Neural progenitor cell (in vitro differentiated cells): ENCODE data around the gene STAT5B. TPM values are rescaled to one million over a fixed set of nuclear protein-coding genes. Genes with fewer than 3 reads are reported as not detected.
A peak's percentile ranks its signal among the peaks of the same experiment; 100 is the strongest.
"Not testable (repeated sequence)": the region's sequence is repeated elsewhere in the genome, so short reads cannot be mapped to it uniquely, and the experiment has no call there.

ENCODE experiments used
- DNase-seq: peaks from one replicate; pipeline ENCODE4 v3.0.0-alpha.2; 2016; ENCODE audit warnings: low spot score
- H2AFZ ChIP-seq: fragments of 200-600 bp; sonication (generic); replicated peaks from 2 replicates; pipeline ENCODE4 v1.6.1; 2016; ENCODE audit warnings: antibody characterized with exemption
- H3F3A ChIP-seq: fragments of 200-600 bp; sonication (generic); 2 replicates; pipeline ENCODE4 v1.6.1; 2016; ENCODE audit warnings: antibody characterized with exemption, low read depth
- H3K27ac ChIP-seq: fragments of 200-600 bp; sonication (generic); 2 replicates; pipeline ENCODE4 v1.5.1; 2016; ENCODE audit warnings: mild to moderate bottlenecking
- H3K27me3 ChIP-seq: fragments of 200-600 bp; sonication (generic); 2 replicates; pipeline ENCODE4 v1.6.1; 2016; ENCODE audit warnings: mild to moderate bottlenecking, moderate library complexity
- H3K36me3 ChIP-seq: fragments of 200-600 bp; sonication (generic); 2 replicates; pipeline ENCODE4 v1.5.1; 2016
- H3K4me1 ChIP-seq: fragments of 200-600 bp; sonication (generic); 2 replicates; pipeline ENCODE4 v1.6.1; 2016; ENCODE audit warnings: mixed run types
- H3K4me2 ChIP-seq: fragments of 200-600 bp; sonication (generic); 2 replicates; pipeline ENCODE4 v1.6.1; 2016
- H3K4me3 ChIP-seq: fragments of 200-600 bp; sonication (generic); 2 replicates; pipeline ENCODE4 v1.5.1; 2016
- H3K79me2 ChIP-seq: fragments of 200-600 bp; sonication (generic); 2 replicates; pipeline ENCODE4 v1.6.1; 2016; ENCODE audit warnings: low read depth
- H3K9ac ChIP-seq: fragments of 200-600 bp; sonication (generic); 2 replicates; pipeline ENCODE4 v1.6.1; 2016
- H3K9me3 ChIP-seq: fragments of 200-600 bp; sonication (generic); 2 replicates; pipeline ENCODE4 v1.5.1; 2016; ENCODE audit warnings: low read depth
- H4K20me1 ChIP-seq: fragments of 200-600 bp; sonication (generic); 2 replicates; pipeline ENCODE4 v1.6.1; 2016; ENCODE audit warnings: low read depth
- H3K27ac Mint-ChIP-seq: 3 replicates; pipeline ENCODE4 v1.8.0; 2021; ENCODE audit warnings: mixed read lengths
- H3K27me3 Mint-ChIP-seq: 2 replicates; pipeline ENCODE4 v1.8.0; 2022; ENCODE audit warnings: low read depth, mild to moderate bottlenecking, inconsistent platforms, moderate library complexity, mixed read lengths; ENCODE audit not compliant: insufficient read depth
- H3K36me3 Mint-ChIP-seq: 3 replicates; pipeline ENCODE4 v1.8.0; 2021; ENCODE audit warnings: mixed read lengths
- H3K4me1 Mint-ChIP-seq: 3 replicates; pipeline ENCODE4 v1.8.0; 2021; ENCODE audit warnings: mixed read lengths
- H3K4me3 Mint-ChIP-seq: 3 replicates; pipeline ENCODE4 v1.8.0; 2021; ENCODE audit warnings: mild to moderate bottlenecking, moderate library complexity, mixed read lengths
- H3K9me3 Mint-ChIP-seq: 3 replicates; pipeline ENCODE4 v1.8.0; 2020; ENCODE audit warnings: mixed read lengths
- EZH2 ChIP-seq: fragments of 200-600 bp; sonication (generic); IDR thresholded peaks from 2 replicates; pipeline ENCODE4 v1.6.1; 2017; ENCODE audit warnings: antibody characterized with exemption, mild to moderate bottlenecking, moderate library complexity
- EZH2phosphoT487 ChIP-seq: fragments of 200-600 bp; sonication (generic); IDR thresholded peaks from 2 replicates; pipeline ENCODE4 v1.6.1; 2017; ENCODE audit warnings: antibody characterized with exemption
- total RNA-seq: library from RNA; depleted of rRNA; stranded (reverse); fragments of >200 nt; gene quantifications from 2 replicates; pipeline ENCODE4 v1.2.3, GENCODE V29; 2015; ENCODE audit warnings: low replicate concordance
- TF ChIP-seq, protein P1 (sequence below): fragments of 200-600 bp; sonication (generic); IDR thresholded peaks from 2 replicates; pipeline ENCODE4 v1.5.1; 2017; ENCODE audit warnings: antibody characterized with exemption, mild to moderate bottlenecking

Gene STAT5B
- total RNA-seq, 1 donor from 2014 or later, result 96.4 TPM

GRCh38 chr17:42306385-42306667, 30.1 kb upstream of the STAT5B start:
- H3K27me3 Mint-ChIP-seq, result peaks cover 9% of the 10 kb centered on the region
- Histone ChIP-seq H2AFZ (no peak overlapping the region), H3K27me3 (no peaks in the 10 kb centered on the region), H3K4me1 (peaks cover 10% of the 10 kb centered on the region), H4K20me1 (no peaks in the 10 kb centered on the region), H3K27ac (no peak overlapping the region), H3K79me2 (no peaks in the 10 kb centered on the region), H3K4me3 (no peak overlapping the region), H3K4me2 (no peak overlapping the region), H3K9me3 (no peaks in the 10 kb centered on the region), H3K36me3 (no peaks in the 10 kb centered on the region), H3K9ac (no peak overlapping the region), H3F3A (peaks cover 10% of the 10 kb centered on the region)
- H3K9me3 Mint-ChIP-seq, result no peaks in the 10 kb centered on the region
- TF ChIP-seq EZH2phosphoT487 (no peak), EZH2 (no peak)
- TF ChIP-seq, protein P1, sequence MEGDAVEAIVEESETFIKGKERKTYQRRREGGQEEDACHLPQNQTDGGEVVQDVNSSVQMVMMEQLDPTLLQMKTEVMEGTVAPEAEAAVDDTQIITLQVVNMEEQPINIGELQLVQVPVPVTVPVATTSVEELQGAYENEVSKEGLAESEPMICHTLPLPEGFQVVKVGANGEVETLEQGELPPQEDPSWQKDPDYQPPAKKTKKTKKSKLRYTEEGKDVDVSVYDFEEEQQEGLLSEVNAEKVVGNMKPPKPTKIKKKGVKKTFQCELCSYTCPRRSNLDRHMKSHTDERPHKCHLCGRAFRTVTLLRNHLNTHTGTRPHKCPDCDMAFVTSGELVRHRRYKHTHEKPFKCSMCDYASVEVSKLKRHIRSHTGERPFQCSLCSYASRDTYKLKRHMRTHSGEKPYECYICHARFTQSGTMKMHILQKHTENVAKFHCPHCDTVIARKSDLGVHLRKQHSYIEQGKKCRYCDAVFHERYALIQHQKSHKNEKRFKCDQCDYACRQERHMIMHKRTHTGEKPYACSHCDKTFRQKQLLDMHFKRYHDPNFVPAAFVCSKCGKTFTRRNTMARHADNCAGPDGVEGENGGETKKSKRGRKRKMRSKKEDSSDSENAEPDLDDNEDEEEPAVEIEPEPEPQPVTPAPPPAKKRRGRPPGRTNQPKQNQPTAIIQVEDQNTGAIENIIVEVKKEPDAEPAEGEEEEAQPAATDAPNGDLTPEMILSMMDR, result no peak
- H3K4me3 Mint-ChIP-seq, result no peak overlapping the region
- H3K4me1 Mint-ChIP-seq, result peaks cover 16% of the 10 kb centered on the region
- no peaks in the 10 kb centered on the region for H3K36me3 Mint-ChIP-seq
- H3K27ac Mint-ChIP-seq, result no peak overlapping the region
- DNase-seq, result no peak

DNA sequence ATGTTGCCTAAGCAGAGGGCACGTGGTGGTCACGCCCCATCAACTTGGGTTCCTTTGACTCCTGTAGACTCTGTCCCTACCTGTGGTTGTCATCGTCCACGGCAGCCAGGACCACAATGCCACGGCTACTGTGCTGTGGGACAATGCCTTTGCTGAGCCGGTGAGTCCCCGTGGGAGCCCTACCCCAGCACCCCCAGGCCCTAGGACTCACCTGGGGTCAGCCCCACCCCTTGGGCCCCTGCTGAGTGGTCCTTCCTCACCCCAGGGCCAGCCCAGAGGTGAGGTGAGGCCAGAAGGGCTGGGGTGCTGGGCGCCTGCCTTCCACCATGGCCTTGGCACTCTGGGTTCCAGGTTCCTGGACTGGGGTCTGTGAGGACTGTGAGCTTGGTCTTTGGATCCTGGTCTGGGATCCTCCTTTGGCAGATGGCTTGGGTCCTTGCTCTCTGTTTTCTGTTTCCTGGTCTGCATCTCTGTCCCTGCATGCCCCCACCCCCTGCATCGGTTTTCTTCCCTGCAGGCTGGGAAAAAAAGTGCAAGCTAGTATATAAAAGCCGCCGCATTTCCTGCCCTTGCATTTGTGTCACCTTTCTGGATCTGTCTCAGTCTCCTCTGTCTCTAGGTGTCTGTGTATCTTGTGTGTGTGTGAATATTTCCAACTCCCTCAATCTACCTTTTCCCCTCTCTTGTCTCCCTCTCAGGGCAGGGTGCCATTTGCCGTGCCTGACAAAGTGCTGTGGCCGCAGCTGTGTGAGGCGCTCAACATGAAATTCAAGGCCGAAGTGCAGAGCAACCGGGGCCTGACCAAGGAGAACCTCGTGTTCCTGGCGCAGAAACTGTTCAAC, 29.6 kb upstream of the STAT5B start:
- no peaks in the 10 kb centered on the region for H3K36me3 Mint-ChIP-seq
- no peak overlapping the region for H3K4me3 Mint-ChIP-seq
- peaks cover 10% of the 10 kb centered on the region for H3K27me3 Mint-ChIP-seq
- no peak for DNase-seq
- H3K9ac ChIP-seq, result no peak overlapping the region
- H3K4me1 Mint-ChIP-seq, result peaks cover 11% of the 10 kb centered on the region
- no peaks in the 10 kb centered on the region for H3K9me3 Mint-ChIP-seq
- no peaks in the 10 kb centered on the region for H4K20me1 ChIP-seq
- H3K4me3 ChIP-seq, result no peak overlapping the region
- H3K36me3 ChIP-seq, result no peaks in the 10 kb centered on the region
- H3K79me2 ChIP-seq, result no peaks in the 10 kb centered on the region
- no peak overlapping the region for H2AFZ ChIP-seq
- H3K4me1 ChIP-seq, result peaks cover 6% of the 10 kb centered on the region
- TF ChIP-seq, protein P1, result no peak
- peaks cover 5% of the 10 kb centered on the region for H3F3A ChIP-seq
- H3K27me3 ChIP-seq, result no peaks in the 10 kb centered on the region
- peak overlapping the region; percentile 85 for H3K27ac Mint-ChIP-seq
- no peak overlapping the region for H3K27ac ChIP-seq
- H3K9me3 ChIP-seq, result no peaks in the 10 kb centered on the region
- no peak overlapping the region for H3K4me2 ChIP-seq

- H3K36me3 Mint-ChIP-seq, H3F3A ChIP-seq, H3K27me3 ChIP-seq, H3K9ac ChIP-seq, H3K4me1 Mint-ChIP-seq, H3K27ac ChIP-seq, DNase-seq, H2AFZ ChIP-seq, H3K4me2 ChIP-seq, H3K4me1 ChIP-seq, H3K4me3 Mint-ChIP-seq, H3K79me2 ChIP-seq, H3K9me3 Mint-ChIP-seq, H3K36me3 ChIP-seq, H3K9me3 ChIP-seq, H4K20me1 ChIP-seq, H3K27ac Mint-ChIP-seq, H3K4me3 ChIP-seq, H3K27me3 Mint-ChIP-seq: not testable (repeated sequence)
Observed at GRCh38 chr17:42305031-42305330, 28.8 kb upstream of the STAT5B start.

GRCh38 chr17:42304187-42305030, 28.2 kb upstream of the STAT5B start:
- Histone ChIP-seq H4K20me1 (no peaks in the 10 kb centered on the region), H3K27me3 (no peaks in the 10 kb centered on the region), H3K27ac (no peak overlapping the region), H3K4me1 (no peaks in the 10 kb centered on the region), H2AFZ (no peak overlapping the region), H3K9ac (no peak overlapping the region), H3K36me3 (no peaks in the 10 kb centered on the region), H3K79me2 (no peaks in the 10 kb centered on the region), H3K4me2 (no peak overlapping the region), H3K4me3 (no peak overlapping the region), H3F3A (no peaks in the 10 kb centered on the region), H3K9me3 (no peaks in the 10 kb centered on the region)
- no peak for TF ChIP-seq EZH2phosphoT487
- TF ChIP-seq EZH2, result no peak
- TF ChIP-seq, protein P1, result no peak
- peaks cover 10% of the 10 kb centered on the region for H3K27me3 Mint-ChIP-seq
- H3K4me1 Mint-ChIP-seq, result peaks cover 2% of the 10 kb centered on the region
- H3K36me3 Mint-ChIP-seq, result no peaks in the 10 kb centered on the region
- no peak overlapping the region for H3K4me3 Mint-ChIP-seq
- peak overlapping the region; percentile 53 for H3K27ac Mint-ChIP-seq
- DNase-seq, result no peak
- no peaks in the 10 kb centered on the region for H3K9me3 Mint-ChIP-seq
